ENCODE results near the gene GAMT.

Gene GAMT

DNA sequence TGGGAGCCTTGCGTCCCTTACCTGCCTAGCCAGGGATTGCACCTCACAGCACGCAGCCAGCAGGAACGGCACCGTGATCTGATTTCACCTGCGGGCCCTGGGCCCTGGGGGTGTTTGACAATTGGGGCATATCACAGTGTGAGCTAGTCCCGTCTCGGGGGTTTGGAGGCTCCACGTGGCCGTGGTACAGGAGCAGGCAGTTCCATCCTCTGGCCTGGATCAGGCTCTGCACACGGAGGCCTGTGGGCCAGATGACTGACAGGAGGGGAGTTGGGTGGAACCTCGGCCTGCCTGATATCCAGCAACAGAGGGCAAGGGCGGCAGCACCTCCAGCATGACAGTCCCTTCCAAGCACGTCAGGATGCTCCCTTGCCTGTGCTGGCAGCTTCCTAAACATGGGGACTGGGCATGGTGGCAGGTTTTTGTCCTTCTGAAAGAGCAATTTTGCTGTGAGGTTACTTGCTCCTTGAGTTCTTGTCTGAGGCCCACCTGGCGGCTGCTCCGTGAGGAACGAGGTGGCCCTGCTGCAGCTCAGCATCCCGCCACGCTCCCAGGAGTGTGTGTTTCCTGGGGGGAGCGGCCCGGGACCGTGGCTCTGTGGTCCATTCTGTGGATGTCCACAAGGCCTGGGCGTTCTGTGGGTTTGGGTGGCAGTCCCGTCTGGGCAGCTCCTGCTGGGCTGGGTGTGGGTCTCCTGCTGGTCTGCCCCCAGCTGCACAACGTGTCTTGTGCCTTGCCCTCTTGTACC lies 30.6 kb upstream of the GAMT start:
- no peak for DNase-seq (ENCODE audit: extremely low read depth, low read depth)
- TF ChIP-seq, protein P1, sequence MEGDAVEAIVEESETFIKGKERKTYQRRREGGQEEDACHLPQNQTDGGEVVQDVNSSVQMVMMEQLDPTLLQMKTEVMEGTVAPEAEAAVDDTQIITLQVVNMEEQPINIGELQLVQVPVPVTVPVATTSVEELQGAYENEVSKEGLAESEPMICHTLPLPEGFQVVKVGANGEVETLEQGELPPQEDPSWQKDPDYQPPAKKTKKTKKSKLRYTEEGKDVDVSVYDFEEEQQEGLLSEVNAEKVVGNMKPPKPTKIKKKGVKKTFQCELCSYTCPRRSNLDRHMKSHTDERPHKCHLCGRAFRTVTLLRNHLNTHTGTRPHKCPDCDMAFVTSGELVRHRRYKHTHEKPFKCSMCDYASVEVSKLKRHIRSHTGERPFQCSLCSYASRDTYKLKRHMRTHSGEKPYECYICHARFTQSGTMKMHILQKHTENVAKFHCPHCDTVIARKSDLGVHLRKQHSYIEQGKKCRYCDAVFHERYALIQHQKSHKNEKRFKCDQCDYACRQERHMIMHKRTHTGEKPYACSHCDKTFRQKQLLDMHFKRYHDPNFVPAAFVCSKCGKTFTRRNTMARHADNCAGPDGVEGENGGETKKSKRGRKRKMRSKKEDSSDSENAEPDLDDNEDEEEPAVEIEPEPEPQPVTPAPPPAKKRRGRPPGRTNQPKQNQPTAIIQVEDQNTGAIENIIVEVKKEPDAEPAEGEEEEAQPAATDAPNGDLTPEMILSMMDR (IDR thresholded peaks at IDR 0.05; ENCODE audit: low read depth, low read length), result no peak

DNA sequence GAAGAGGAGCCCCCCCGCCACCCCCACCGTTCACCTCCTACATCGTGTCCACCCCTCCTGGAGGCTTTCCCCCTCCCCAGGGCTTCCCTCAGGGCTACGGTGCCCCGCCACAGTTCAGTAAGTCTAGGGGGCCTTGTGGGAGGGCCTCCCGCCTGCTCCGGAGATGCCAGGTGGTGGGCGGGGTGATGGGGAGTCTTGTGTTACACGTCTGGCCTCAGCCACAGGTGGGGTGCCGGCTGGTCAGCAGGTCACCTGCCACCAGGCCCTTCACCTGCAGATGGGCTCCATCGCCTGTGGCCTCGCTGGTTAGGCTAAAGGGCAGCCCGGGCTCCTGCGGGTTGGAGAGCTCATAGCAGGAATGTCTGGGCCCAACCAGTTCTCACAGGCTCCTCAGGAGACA lies 28.9 kb upstream of the GAMT start:
- DNase-seq (ENCODE audit: extremely low read depth, low read depth), result no peak
- TF ChIP-seq, protein P1 (IDR thresholded peaks at IDR 0.05; ENCODE audit: low read depth, low read length), result no peak

DNA sequence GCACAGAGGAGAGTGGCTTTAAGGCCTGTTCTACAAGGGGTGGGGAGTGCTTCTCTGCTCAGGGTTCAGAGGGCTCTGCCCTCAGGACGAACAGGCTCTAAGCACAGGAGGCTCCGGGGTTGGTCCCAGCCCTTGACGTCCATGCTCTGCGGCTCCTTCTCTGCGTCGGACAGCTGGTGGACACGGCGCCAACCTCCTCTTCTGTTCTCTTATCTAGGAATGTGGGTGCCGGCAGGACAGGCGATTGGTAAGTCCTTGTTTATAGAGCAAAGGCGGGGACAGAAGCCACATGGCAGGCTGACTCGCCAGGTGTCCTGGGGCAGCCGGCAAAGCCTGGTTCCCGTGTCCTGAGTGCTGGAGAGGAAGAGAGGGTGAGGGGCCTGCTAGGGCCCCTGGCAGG lies 28.4 kb upstream of the GAMT start:
- TF ChIP-seq, protein P1 (IDR thresholded peaks at IDR 0.05; ENCODE audit: low read depth, low read length), result no peak

DNA sequence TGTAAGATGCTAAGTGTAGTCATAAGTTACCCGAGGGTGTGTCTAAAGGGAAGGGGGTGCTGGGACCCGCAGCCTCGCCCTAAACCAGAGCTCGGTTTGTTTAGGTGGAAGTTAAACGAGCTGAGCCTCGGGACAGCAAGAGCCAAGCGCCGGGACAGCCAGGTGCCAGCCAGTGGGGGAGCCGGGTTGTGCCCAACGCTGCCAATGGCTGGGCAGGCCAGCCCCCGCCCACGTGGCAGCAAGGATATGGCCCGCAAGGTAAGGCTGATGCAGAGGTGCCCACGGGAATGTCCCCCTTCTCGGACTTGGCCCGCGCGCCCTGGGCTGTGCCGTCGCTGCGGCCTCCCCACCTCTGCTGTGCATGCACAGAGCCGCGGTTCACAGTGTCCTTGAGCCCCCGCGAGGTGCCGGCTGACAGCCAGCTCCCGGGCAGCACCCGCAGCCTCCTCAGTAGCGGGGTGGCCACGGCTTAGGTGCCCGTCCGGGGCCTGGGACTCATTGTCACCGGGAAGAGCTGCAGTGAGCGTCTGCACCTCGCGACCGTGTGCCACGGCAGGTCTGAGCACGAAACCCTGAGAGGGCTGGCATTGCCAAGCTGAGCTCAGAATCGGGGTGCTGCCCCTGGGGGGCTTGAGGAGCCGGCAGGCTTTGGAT lies 27.5 kb upstream of the GAMT start:
- no peak for DNase-seq (ENCODE audit: extremely low read depth, low read depth)
- TF ChIP-seq, protein P1 (IDR thresholded peaks at IDR 0.05; ENCODE audit: low read depth, low read length), result no peak

More for the DNA sequence above, 28.4 kb upstream of the GAMT start:
- no peak for DNase-seq (ENCODE audit: extremely low read depth, low read depth)

GRCh38 chr19:1427221-1427920 lies 26.0 kb upstream of the GAMT start:
- TF ChIP-seq, protein P1 (IDR thresholded peaks at IDR 0.05; ENCODE audit: low read depth, low read length), result no peak
- no peak for DNase-seq (ENCODE audit: extremely low read depth, low read depth)

DNA sequence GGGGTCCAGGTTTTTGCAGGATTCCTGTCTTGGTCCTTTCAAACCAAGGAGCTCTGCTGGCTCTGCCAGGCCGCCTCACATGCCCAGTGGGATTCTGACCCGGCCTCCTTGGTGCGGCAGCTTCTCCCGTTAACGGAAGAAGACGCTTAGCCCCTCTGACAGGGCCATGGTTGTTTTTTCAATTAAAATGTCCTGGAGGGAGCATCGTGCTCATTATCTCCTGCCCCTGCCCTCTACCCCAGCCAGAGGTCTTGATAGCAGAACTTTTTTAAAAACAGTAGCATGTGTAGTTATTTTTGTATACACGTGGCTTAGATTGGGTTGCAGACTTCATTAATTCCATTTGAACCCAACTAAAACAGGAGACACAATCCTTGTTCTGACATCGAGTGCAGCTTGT lies 25.4 kb upstream of the GAMT start:
- TF ChIP-seq, protein P1 (IDR thresholded peaks at IDR 0.05; ENCODE audit: low read depth, low read length), result no peak
- DNase-seq (ENCODE audit: extremely low read depth, low read depth), result no peak

DNA sequence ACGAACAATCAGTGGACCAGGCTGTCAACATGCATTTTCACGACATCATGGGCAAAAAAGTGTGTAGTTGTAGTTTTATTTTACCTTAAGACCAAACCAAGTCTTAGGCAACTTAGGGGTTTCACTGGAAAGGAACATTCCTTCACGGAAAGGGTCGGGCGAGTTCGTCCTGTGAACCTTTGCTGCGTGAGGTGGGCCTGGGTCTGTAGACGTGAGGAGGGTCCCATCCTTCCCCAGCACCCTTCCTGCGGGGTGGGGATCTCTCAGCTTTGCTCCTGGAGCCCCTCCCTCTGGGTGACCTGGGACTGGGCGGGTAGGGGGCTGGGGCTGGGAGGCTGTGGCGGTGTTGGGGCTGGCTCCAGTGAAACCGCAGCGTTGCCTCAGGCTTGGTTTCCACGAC lies 24.6 kb upstream of the GAMT start:
- TF ChIP-seq, protein P1 (IDR thresholded peaks at IDR 0.05; ENCODE audit: low read depth, low read length), result no peak

More for the DNA sequence above, 24.6 kb upstream of the GAMT start:
- no peak for DNase-seq (ENCODE audit: extremely low read depth, low read depth)
